Mucosa of stomach (tissue), 1 donor: ENCODE measurements around the gene TMBIM6.
"Not testable (repeated sequence)": the region's sequence is repeated elsewhere in the genome, so short reads cannot be mapped to it uniquely, and the experiment has no call there.

Source experiments
- H3K27me3 ChIP-seq: one replicate; pipeline ENCODE4 v1.7.0; 2013; ENCODE audit warnings: mild to moderate bottlenecking, low read length; ENCODE audit not compliant: control insufficient read depth, insufficient read depth
- H3K36me3 ChIP-seq: one replicate; pipeline ENCODE4 v1.7.0; 2013; ENCODE audit warnings: low read length; ENCODE audit not compliant: control insufficient read depth, insufficient read depth
- H3K4me1 ChIP-seq: one replicate; pipeline ENCODE4 v1.7.0; 2013; ENCODE audit warnings: mild to moderate bottlenecking, low read length; ENCODE audit not compliant: control insufficient read depth, insufficient read depth
- H3K4me3 ChIP-seq: one replicate; pipeline ENCODE4 v1.7.0; 2013; ENCODE audit warnings: low read length
- H3K9ac ChIP-seq: one replicate; pipeline ENCODE4 v1.7.0; 2013; ENCODE audit warnings: mild to moderate bottlenecking, low read length, moderate library complexity
- H3K9me3 ChIP-seq: one replicate; pipeline ENCODE4 v1.7.0; 2013; ENCODE audit warnings: mild to moderate bottlenecking, low read length, moderate library complexity; ENCODE audit not compliant: control insufficient read depth
- donor health status: Pancreatic carcinoma.

The TMBIM6 gene

GRCh38 chr12:49733219-49734017 is 7.9 kb upstream of the TMBIM6 start:
- Histone ChIP-seq H3K9me3 (no peaks in the 10 kb centered on the region), H3K9ac (no peak overlapping the region), H3K36me3 (no peaks in the 10 kb centered on the region), H3K4me1 (no peaks in the 10 kb centered on the region), H3K4me3 (no peak overlapping the region), H3K27me3 (no peaks in the 10 kb centered on the region)

- H3K4me3 ChIP-seq, H3K27me3 ChIP-seq, H3K4me1 ChIP-seq, H3K9ac ChIP-seq, H3K36me3 ChIP-seq, H3K9me3 ChIP-seq: not testable (repeated sequence)
Measured at GRCh38 chr12:49734900-49735299, 6.5 kb upstream of the TMBIM6 start.

GRCh38 chr12:49738721-49739120 is 2.6 kb upstream of the TMBIM6 start:
- not testable (repeated sequence) for H3K27me3 ChIP-seq, H3K9ac ChIP-seq, H3K4me3 ChIP-seq, H3K4me1 ChIP-seq, H3K9me3 ChIP-seq, H3K36me3 ChIP-seq

- peaks cover 14% of the 10 kb centered on the region for H3K4me1 ChIP-seq
- H3K27me3 ChIP-seq, H3K9me3 ChIP-seq, H3K9ac ChIP-seq, H3K4me3 ChIP-seq, H3K36me3 ChIP-seq: not testable (repeated sequence)
Measured at GRCh38 chr12:49740277-49740676, 1.1 kb upstream of the TMBIM6 start.

- H3K27me3 ChIP-seq = no peaks in the 10 kb centered on the region
- H3K4me3 ChIP-seq = peak overlapping the region; percentile 90
- H3K9me3 ChIP-seq = no peaks in the 10 kb centered on the region
- H3K36me3 ChIP-seq = no peaks in the 10 kb centered on the region
- peak overlapping the region; percentile 100 for H3K9ac ChIP-seq
- H3K4me1 ChIP-seq = peaks cover 14% of the 10 kb centered on the region
Measured at GRCh38 chr12:49741882-49742620, 694 bp downstream of the TMBIM6 start.

GRCh38 chr12:49744363-49744885 is 3.1 kb downstream of the TMBIM6 start:
- Histone ChIP-seq H3K36me3 (no peaks in the 10 kb centered on the region), H3K27me3 (no peaks in the 10 kb centered on the region), H3K9ac (peak overlapping the region; percentile 17), H3K4me1 (peaks cover 26% of the 10 kb centered on the region), H3K4me3 (no peak overlapping the region), H3K9me3 (no peaks in the 10 kb centered on the region)

GRCh38 chr12:49748306-49748705 is 6.9 kb downstream of the TMBIM6 start:
- Histone ChIP-seq H3K9me3 (no peaks in the 10 kb centered on the region), H3K36me3 (no peaks in the 10 kb centered on the region), H3K4me1 (peaks cover 42% of the 10 kb centered on the region), H3K27me3 (no peaks in the 10 kb centered on the region), H3K4me3 (no peak overlapping the region), H3K9ac (no peak overlapping the region)

- Histone ChIP-seq H3K27me3 (no peaks in the 10 kb centered on the region), H3K4me3 (no peak overlapping the region), H3K36me3 (no peaks in the 10 kb centered on the region), H3K9me3 (no peaks in the 10 kb centered on the region), H3K9ac (no peak overlapping the region), H3K4me1 (peaks cover 37% of the 10 kb centered on the region)
Measured at GRCh38 chr12:49748800-49749199, 7.4 kb downstream of the TMBIM6 start.

GRCh38 chr12:49750027-49750995 is 9.0 kb downstream of the TMBIM6 start:
- Histone ChIP-seq H3K9ac (no peak overlapping the region), H3K4me1 (peaks cover 29% of the 10 kb centered on the region), H3K4me3 (no peak overlapping the region), H3K27me3 (no peaks in the 10 kb centered on the region), H3K36me3 (no peaks in the 10 kb centered on the region), H3K9me3 (no peaks in the 10 kb centered on the region)

- Histone ChIP-seq H3K9ac (no peak overlapping the region), H3K4me1 (peaks cover 29% of the 10 kb centered on the region), H3K36me3 (no peaks in the 10 kb centered on the region), H3K4me3 (no peak overlapping the region), H3K9me3 (no peaks in the 10 kb centered on the region), H3K27me3 (no peaks in the 10 kb centered on the region)
Measured at GRCh38 chr12:49750996-49751393, 9.6 kb downstream of the TMBIM6 start.

- peaks cover 33% of the 10 kb centered on the region for H3K36me3 ChIP-seq
- no peak overlapping the region for H3K9ac ChIP-seq
- no peaks in the 10 kb centered on the region for H3K27me3 ChIP-seq
- no peaks in the 10 kb centered on the region for H3K9me3 ChIP-seq
- no peaks in the 10 kb centered on the region for H3K4me1 ChIP-seq
- H3K4me3 ChIP-seq = no peak overlapping the region
Measured at GRCh38 chr12:49761677-49762467, 20.5 kb downstream of the TMBIM6 start.
